Measurements from ENCODE around the gene PLA2G6. TPM values are rescaled to one million over a fixed set of nuclear protein-coding genes. Genes with fewer than 3 reads are reported as not detected.

The PLA2G6 gene
- total and polyA plus RNA-seq, 2 of the 13 experiments (the other 11 are each of a cell fraction or from before 2014, with no cell fraction given), result 4.8 to 11.5 TPM

GRCh38 chr22:38201711-38202436, 20.2 kb upstream of the PLA2G6 start, which contains the start of gene MAFF (continued):
- TF ChIP-seq DNMT3B (CRISPR knock-in tag; conservative IDR thresholded peaks at IDR 0.05) (no peak), HNRNPLL (IDR thresholded peaks at IDR 0.05; ENCODE audit: low read depth, low read length, poor library complexity, severe bottlenecking) (peak; percentile 60), HNRNPK (IDR thresholded peaks at IDR 0.05; ENCODE audit: low read depth, low read length, poor library complexity, severe bottlenecking) (peak; percentile 29), ZNF841 (CRISPR knock-in tag; IDR thresholded peaks at IDR 0.05; ENCODE audit: borderline replicate concordance) (no peak), SSRP1 (CRISPR knock-in tag; IDR thresholded peaks at IDR 0.05) (no peak), RXRA (CRISPR knock-in tag; IDR thresholded peaks at IDR 0.05) (no peak; the same call in 1 of the 2 replicates), POLR2AphosphoS5 (IDR thresholded peaks at IDR 0.05; ENCODE audit: low read depth, low read length) (peak; percentile 75), ZNF609 (CRISPR knock-in tag; IDR thresholded peaks at IDR 0.05; ENCODE audit: borderline replicate concordance) (no peak; the same call in 1 of the 2 replicates), ZNF766 (CRISPR knock-in tag; IDR thresholded peaks at IDR 0.05; ENCODE audit: borderline replicate concordance) (peak; percentile 42; the same call in 1 of the 2 replicates), ZNF484 (CRISPR knock-in tag; IDR thresholded peaks at IDR 0.05; ENCODE audit: borderline replicate concordance, low read depth) (no peak), JUNB (CRISPR knock-in tag; IDR thresholded peaks at IDR 0.05; ENCODE audit: borderline replicate concordance) (no peak), CHD2 (IDR thresholded peaks at IDR 0.05; ENCODE audit: low read depth, low read length) (peak; percentile 95), XBP1 (CRISPR knock-in tag; IDR thresholded peaks at IDR 0.05) (no peak), MEF2D (CRISPR knock-in tag; IDR thresholded peaks at IDR 0.05) (no peak), MXD1 (CRISPR knock-in tag; IDR thresholded peaks at IDR 0.05) (no peak), HBP1 (CRISPR knock-in tag; IDR thresholded peaks at IDR 0.05; ENCODE audit: low read depth) (no peak), ADNP (CRISPR knock-in tag; IDR thresholded peaks at IDR 0.05) (no peak), HNRNPUL1 (IDR thresholded peaks at IDR 0.05; ENCODE audit: low read depth, low read length) (no peak), RORA (CRISPR knock-in tag; IDR thresholded peaks at IDR 0.05) (no peak), ZNF24 (IDR thresholded peaks at IDR 0.05) (no peak)
- TF ChIP-seq, protein P1, sequence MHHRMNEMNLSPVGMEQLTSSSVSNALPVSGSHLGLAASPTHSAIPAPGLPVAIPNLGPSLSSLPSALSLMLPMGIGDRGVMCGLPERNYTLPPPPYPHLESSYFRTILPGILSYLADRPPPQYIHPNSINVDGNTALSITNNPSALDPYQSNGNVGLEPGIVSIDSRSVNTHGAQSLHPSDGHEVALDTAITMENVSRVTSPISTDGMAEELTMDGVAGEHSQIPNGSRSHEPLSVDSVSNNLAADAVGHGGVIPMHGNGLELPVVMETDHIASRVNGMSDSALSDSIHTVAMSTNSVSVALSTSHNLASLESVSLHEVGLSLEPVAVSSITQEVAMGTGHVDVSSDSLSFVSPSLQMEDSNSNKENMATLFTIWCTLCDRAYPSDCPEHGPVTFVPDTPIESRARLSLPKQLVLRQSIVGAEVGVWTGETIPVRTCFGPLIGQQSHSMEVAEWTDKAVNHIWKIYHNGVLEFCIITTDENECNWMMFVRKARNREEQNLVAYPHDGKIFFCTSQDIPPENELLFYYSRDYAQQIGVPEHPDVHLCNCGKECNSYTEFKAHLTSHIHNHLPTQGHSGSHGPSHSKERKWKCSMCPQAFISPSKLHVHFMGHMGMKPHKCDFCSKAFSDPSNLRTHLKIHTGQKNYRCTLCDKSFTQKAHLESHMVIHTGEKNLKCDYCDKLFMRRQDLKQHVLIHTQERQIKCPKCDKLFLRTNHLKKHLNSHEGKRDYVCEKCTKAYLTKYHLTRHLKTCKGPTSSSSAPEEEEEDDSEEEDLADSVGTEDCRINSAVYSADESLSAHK (CRISPR knock-in tag; IDR thresholded peaks at IDR 0.05; ENCODE audit: borderline replicate concordance), result no peak
